HL-60/S4 treated with retinoic acid at 250 ng/mL for 4 days and 3 days (cell line): ENCODE measurements around the gene NMUR1.

Source experiments
- in situ Hi-C: fragments of 300-500 bp; cut with MboI; formaldehyde crosslinking; loops from 2 replicates; pipeline ENCODE4 v1.7.0; 2022; ENCODE audit warnings: low sequenced_read_pairs

NMUR1 gene

GRCh38 chr2:231527955-231528635 is 2.1 kb downstream of the NMUR1 start:
- in situ Hi-C loops: no loop called here

GRCh38 chr2:231527091-231527395 is 3.2 kb downstream of the NMUR1 start:
- in situ Hi-C loops: no loop called here

- in situ Hi-C loops: no loop called here
These were observed 3.7 kb downstream of the NMUR1 start for GRCh38 chr2:231526341-231527090.

- in situ Hi-C loops: no loop called here
These were observed 4.7 kb downstream of the NMUR1 start for GRCh38 chr2:231525248-231526163.

GRCh38 chr2:231524477-231525247 is 5.6 kb downstream of the NMUR1 start:
- in situ Hi-C loops: no loop called here

GRCh38 chr2:231523451-231524285 is 6.6 kb downstream of the NMUR1 start:
- in situ Hi-C loops: no loop called here

GRCh38 chr2:231522418-231523180 is 7.6 kb downstream of the NMUR1 start:
- in situ Hi-C loops: no loop called here

- in situ Hi-C loops: no loop called here
These were observed 8.8 kb downstream of the NMUR1 start for GRCh38 chr2:231521443-231521842.

GRCh38 chr2:231519975-231520555 is 10.2 kb downstream of the NMUR1 start:
- in situ Hi-C loops: no loop called here

GRCh38 chr2:231518771-231519170 is 11.5 kb downstream of the NMUR1 start:
- in situ Hi-C loops: no loop called here

GRCh38 chr2:231515603-231516002 is 14.6 kb downstream of the NMUR1 start:
- in situ Hi-C loops: no loop called here

- in situ Hi-C loops: no loop called here
These were observed 15.3 kb downstream of the NMUR1 start for GRCh38 chr2:231514951-231515297.

- in situ Hi-C loops: no loop called here
These were observed 15.9 kb downstream of the NMUR1 start for GRCh38 chr2:231514225-231514950.

GRCh38 chr2:231513746-231514224 is 16.5 kb downstream of the NMUR1 start:
- in situ Hi-C loops: no loop called here

GRCh38 chr2:231512222-231512621 is 18.0 kb downstream of the NMUR1 start:
- in situ Hi-C loops: no loop called here

- in situ Hi-C loops: no loop called here
These were observed 26.5 kb downstream of the NMUR1 start for GRCh38 chr2:231503766-231504165.

- in situ Hi-C loops: no loop called here
These were observed 27.6 kb downstream of the NMUR1 start for GRCh38 chr2:231502596-231502995.

GRCh38 chr2:231497651-231498050 is 32.6 kb downstream of the NMUR1 start:
- in situ Hi-C loops: no loop called here
